ENCODE data around the gene XRCC3.
A peak's percentile ranks its signal among the peaks of the same experiment; 100 is the strongest.

XRCC3 gene

DNA sequence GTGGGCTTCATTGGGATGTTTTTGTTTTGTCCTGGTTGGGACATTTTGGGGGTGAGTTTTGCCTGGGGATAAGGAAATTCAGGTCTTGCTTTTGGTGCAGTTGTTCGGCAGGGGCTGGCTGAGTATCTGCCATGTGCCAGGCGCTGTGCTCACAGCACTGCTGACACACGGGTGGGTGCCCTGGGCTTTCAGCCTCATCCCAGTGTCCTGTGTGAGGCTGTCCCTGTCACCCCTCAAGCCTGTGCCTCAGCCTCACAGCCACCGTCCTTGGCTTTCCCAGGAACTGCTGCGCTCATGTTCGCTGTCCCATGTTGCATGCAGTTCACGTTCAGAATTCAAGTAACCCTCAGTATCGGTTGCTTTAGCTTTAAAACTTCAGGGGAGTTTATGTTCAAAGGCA, 24.9 kb downstream of the XRCC3 start:
- no peak for DNase-seq

DNA sequence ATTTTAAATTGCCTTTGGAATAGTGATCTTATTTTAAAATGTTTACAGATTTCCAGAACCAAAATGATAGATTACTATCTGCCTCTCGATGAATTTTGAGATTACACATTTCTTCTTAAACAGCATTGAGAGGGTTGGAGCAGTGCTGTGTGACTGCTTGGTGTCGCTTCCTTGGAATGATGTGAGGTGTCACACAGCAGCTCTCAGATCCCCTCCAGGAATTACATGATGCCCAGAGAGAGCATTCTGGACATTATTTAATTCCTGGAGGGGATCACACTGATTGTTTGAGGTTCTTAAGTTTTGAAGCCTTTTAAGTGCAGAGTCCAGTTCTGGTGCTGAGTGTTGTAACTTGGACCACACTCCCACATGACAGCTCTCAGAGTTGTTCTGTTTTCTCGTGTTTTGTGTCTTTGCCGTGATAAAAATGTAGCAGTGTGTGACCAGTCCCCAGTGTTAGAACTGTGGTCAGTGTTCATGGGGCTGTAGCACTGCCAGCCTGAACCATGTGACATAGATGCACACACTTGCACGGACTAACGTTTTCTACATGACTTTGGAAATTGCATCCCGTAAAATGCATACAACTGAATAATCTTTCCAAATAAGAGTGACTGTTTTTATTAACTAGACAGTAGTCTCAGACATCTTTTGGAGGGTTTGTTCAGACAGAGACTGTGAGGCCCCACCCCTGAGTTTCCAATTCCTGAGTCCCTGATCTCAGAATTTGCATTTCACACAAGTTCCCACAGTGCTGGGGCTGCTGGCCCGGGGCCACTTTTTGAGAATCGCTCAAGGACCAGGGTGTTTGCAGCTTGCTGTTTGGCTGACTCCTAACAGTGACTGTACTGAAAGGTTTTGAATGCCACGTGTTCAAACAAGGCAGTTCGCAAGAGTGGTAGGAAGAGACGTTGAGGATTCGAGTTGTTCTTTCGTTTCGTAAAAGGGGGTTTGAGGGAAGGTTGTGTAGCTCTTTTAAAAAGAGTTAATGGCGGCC, 26.0 kb downstream of the XRCC3 start:
- DNase-seq: peak; percentile 59

DNA sequence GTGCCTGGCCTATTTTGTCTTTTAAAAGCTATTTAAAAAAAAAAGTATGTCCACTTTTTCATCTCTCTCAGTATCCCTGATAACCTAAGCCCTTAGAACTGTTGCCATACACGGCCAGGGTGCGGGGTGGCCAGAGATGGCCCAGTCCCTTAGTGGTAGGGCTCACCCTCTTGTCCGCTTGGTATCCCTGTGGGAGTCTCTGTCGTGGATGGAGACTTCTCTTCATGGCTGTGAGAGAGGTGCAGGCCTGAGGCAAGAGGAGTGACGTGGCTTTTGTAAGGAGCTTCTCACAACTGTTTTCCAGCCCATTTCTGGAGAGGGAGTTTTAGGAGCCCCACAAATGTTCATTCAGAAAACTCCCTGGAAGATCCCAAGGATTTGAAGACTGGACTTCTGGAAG, 26.8 kb downstream of the XRCC3 start:
- DNase-seq: no peak

DNA sequence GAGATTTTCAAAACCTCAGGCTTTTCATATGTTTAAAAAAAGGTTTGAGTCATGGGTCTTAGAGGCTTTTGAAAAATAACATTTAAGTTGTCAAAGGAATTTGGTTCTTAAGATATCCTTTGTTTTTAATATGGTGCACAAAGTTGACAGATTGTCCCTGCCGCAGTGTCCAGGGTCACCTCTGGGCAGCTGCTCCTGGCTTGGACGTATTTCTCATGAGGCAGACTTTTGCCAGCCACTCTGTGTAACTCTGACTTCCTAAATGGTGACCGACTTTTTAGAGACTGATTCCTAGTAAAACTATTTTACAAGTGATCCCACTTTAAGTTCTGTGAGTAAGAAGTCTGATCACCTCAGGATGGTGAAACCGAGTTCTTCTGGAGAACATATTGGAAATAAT, 27.5 kb downstream of the XRCC3 start:
- no peak for DNase-seq

DNA sequence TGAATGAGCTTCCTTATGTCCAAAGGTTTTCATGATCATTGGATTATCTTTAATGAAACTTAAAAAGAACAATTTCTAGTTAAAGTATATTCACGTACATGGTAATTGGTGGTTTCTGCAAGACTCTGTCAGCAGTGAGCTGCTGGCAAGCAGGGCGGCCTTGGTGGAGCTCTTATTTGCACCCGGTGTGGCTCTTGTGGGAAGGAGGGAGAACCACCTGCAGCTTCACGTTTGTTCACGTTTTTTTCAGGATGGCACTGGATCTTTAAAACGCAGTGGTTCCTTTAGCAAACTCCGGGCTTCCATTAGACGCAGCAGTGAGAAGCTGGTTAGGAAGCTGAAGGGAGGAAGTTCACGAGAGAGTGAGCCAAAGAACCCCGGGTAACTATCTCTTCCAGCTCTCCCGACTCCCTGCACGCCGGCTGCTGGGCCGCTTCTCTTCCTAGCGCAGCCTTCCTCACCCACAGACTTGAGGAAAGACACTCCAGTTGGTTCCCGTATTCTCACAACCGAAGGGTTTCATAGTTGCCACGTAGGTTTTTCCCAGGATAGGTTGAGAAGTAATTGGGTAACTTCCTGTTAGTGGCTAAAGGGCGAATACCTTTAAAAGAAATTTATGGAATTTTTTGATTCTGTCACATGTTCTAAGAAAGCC, 28.3 kb downstream of the XRCC3 start:
- DNase-seq: no peak

DNA sequence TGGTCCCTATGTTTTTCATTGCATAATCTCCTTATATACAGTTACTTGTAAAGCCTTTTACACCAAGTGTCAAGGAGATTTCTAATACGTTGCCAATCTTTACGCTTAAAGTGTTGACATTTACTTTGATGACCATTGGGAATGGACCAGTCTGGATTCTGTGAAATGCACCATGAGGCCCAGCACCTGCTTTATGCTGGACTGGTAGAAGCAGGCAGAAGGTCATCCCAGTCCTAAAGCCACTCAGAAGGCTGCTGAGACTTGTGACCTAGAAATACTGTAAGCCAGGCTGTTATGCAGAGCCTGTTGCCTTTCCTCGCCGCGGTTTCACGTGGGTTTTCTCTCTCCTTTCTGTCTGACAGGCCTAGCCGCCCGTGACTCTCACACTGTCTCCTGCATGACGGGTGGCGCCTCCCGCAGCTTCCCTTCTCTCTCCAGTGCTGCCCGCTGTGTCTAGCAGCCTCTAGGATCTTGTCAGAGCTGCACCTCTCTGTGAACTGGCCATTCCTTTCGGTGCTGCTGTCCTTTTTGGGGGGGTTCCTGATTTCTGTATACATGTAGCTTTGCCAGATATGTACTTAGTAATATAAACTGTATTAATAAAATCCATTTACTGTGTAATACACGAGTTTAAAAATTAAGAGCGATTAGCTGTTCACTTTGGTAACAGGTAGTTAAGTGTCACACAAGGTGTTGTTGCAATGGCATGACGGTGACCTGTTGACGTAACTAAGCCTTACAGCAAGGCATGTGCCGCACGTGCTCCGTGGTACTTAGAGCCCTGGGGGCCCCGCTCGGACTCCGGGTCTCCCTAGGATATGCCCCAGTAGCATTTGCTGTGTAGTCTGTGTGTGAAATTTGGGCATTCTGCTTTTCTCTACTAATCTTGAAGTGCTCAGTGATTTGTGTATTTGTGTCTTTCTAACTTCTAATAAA, 29.7 kb downstream of the XRCC3 start:
- no peak for DNase-seq

DNA sequence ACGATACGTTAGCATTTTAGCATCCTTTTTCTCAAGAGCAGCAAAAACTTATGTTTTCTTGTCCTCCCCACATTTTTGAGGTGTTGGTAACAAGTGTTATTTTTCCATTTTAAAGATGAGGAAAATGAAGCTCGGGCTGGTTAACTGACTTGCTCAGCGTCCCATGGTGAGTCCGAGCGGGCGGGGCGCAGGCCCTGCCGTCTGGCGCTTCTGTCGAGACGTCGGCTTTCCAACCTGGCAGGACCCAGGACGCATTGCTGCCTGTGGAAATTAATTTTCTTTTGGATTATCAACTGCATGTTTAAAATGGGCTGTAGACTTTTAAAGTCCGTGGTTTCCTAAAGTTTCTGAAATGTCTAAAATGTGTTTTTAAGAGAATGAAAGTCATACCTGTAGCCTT, 30.4 kb downstream of the XRCC3 start:
- no peak for DNase-seq

DNA sequence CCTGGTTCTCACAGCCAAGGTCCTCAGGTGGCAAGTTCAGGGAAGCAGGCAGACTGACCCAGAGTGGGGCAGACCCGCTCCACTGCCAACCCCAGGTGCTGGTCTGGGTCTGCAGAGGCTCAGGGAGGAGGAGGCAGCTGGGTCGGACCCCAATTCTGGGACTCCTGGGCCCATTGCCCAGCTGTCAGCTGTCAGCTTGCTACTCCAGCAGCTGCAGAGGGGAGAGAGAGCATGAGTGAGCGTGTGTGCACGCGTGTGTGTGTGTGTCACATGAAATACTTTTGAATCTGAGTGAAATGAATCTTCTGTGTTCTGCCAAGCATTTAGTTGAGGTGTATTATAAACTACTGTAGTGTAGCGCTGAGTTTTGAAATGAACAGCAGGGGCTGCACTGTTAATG, 30.8 kb downstream of the XRCC3 start:
- DNase-seq: no peak

DNA sequence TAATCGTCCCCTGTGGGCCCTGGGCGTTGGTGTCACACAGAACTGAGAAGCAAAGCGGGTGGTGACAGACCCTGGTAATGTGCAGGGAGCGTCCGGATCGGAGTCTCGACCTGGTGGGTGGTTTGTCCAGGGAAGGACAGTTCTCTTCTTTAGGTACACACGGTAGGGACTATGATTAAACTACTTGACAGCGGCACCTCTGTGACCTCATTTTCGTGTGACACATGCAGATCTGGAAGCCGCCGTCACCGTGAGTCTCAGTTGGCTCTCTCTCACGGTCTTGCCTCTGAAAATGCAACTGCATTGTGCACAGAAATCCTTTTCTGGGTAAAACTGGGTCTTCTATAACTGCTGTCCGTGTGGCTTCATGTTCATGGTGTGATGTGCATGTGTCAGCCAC, 32.1 kb downstream of the XRCC3 start:
- no peak for DNase-seq

DNA sequence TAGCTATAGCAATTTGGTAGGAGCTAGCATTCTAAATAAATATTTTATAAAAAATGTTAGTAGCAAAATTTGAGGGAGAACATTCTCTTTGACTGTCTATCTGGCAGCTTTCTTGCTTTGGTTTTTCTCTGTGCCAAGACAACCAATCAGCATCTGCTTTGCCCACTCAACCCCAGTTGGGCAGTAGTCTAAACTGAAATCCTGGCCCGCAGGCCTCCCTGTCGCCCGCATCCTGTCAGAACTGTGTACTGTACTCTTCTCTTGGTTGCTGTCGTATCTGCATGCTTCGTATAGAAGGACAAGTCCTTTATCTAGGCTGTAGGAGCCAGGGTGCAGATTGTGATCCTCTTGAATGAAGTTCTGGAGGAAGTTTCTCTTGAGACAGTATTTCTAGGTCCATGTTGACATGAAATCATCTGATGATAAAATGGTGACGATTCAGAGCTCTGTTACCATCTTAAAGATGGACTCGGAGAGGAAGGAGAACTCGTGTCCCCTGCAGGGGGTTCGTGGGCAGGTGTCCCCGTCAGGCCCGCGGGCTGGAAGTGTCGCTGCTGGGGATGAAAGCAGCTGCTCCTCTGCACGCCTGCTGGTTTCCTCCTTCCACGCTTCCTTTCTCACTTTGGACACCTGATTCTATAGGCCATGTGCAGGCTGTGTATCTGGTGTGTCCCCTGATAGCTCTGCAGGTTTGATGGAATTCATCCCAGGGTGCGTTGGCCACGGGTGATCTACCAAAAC, 34.6 kb downstream of the XRCC3 start:
- no peak for DNase-seq

DNA sequence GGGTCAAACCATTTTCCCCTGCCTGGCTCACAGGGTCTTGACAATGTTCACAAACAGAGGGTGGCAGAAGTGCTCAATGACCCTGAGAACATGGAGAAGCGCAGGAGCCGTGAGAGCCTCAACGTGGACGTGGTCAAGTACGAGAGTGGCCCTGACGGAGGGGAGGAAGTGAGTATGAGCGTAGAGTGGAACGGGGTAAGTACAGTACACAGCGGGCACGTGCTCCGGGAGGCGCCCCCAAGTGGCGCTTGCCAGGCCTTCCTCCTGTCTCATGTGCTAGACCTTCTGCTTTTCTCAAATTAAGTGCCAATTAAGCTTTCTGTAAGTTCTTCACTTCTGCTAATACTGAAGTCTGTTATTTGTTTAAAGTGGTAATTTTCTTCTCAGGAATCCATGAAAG, 35.9 kb downstream of the XRCC3 start:
- DNase-seq: no peak

DNA sequence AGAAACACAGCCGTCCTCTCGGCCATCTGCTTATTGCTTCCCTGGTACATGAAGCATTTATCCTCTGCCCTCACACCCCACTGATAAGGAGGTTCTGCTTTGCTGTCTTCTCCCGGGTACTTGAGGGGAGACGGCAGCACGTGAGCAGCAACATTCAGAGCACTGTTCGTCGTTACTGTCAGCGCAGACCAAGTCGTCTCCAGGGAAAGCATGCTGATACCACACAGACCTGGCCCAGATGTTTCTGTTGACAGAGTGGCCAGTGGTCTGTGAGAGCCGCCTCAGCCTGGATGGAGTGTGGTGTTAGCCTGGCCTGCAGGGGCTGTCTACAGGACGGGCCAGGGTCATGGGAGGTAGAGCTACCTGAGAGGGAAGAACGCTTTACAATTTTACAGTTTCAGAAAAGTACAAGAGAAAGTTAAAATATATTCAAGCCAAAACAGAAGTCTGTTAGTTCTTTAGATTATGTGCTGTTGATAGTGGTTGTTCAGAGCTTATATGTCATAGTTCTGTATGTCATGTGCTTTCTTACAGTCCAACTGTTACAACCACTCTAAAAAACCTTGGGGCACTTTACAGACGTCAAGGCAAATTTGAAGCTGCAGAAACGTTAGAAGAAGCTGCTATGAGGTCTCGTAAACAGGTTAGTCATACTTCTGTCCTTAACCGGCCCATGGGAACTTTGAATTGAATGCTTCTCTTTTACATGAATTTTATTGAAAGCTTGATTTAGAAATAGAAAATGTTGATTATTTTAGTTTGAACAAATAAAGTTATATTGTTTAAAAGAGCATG, 38.2 kb downstream of the XRCC3 start:
- no peak for DNase-seq

DNA sequence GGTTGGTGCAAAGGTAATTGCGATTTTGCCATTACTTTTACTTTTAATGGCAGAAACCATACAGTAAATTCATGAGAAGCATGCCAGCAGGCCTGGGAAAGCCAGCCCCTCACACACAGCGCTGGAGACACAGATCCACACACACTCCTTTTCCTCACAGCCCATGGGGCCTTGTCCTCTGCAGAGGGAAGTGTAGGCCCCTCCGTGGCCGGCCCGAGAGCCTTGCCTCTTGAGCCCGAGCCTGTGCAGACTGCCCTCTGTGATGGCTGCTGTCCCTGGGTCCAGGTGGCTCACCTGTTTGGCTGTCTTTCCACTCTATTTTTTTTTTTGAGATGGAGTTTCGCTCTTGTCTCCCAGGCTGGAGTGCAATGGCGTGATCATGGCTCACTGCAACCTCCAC, 39.3 kb downstream of the XRCC3 start:
- no peak for DNase-seq

DNA sequence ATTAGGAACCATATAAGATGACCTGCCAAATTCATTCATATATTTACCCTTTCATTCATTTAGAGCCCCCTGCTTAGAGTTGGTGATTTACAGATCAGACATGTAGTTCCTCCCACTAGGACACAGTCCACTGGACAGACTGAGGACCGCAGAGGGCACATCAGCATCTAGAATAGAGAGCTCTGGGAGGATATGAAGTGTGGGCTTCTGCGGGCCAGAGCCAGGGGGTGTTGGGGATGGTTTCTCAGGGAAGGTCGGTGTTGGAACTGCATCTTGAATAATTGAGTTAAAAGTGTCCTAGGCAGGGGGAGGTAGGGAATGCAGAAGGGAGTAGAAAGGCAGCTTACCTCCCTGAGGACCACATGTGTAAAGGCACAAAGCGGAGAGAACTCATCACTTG, 43.3 kb downstream of the XRCC3 start:
- DNase-seq: no peak

DNA sequence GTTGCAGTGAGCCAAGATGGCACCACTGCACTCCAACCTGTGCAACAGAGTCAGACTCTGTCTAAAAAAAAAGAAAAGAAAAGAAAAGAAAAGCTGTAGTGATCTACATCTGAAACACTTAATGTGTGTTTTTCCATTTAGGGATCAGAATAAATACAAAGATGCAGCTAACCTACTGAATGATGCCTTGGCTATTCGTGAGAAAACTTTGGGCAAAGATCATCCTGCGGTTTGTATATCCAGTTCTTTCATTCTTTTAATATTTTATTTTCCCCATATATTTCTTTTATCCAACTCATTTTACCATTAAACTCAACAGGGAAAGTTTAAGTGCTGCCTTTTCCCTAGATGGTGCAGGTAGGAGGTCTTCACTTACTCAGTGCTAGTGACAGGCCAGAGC, 45.9 kb downstream of the XRCC3 start:
- DNase-seq: no peak

DNA sequence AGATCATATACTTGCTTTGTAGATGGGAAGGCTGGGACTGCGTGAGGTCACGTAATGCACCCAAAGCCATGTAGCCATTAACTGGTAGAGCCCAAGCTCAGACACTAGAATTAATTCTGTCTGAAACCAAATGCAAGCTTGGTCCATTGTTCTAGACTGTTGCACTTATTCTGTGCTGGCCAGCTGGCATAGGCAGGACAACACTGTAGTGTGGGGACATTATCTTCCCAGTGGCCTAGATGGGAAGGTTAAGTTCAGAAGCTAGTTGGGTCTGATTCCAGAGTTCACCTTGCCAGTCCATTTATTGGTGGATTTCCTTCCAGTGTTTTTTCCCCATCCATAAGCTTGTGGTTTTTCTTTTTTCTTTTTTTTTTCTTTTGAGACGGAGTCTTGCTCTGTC, 47.1 kb downstream of the XRCC3 start:
- DNase-seq: no peak

DNA sequence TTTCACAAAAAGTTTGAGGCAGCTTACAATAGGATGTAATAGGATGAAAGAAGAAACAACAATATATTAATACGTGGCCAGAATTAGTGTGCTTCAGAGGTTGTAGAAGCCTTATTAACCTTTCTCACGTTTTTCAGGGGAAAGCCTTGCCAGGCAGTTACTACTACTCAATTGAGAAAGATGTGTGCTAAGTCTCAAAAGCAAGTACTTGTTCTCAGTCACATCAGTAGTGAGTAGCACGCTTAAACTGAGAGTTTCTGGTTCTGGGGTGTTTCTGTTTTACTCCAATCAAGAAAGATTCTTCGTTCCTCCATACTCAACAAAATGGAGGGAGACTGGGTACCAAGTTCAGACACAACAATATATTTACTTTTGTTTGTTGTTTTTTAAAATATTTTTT, 47.6 kb downstream of the XRCC3 start:
- DNase-seq: no peak

DNA sequence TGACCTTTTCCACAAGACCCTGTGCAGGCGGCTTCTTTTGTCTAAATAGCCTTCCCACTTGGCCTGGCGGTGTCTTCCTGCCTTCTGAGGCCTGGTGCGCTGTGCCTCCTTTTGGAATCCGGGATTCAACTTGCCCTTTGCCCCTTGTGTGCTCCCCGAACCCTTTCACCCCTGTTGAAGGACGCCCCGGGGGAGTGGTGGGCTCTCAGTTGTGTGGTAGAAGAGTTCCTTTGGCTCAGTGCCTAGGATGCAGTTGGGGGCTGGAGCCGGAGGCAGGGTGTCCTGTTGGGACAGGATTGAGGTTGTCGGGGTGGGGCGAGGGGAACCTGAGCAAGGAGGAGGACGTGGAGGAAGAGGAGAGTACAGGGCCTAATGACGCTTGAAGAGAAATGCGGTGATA, 51.7 kb downstream of the XRCC3 start:
- DNase-seq: no peak

DNA sequence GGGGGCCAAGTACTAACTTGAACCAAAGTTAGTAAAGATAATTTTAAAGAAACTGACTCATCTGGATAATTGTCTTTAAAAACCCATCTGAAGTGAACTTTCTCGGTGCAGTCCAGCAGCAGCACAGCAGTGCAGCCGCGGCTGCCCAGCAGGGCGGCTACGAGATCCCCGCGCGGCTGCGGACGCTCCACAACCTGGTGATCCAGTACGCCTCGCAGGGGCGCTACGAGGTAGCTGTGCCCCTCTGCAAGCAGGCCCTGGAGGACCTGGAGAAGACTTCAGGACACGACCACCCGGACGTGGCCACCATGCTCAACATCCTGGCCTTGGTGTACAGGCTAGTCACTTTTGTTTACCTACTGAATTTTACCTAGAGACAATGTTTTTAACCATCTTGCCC, 52.7 kb downstream of the XRCC3 start:
- no peak for DNase-seq

DNA sequence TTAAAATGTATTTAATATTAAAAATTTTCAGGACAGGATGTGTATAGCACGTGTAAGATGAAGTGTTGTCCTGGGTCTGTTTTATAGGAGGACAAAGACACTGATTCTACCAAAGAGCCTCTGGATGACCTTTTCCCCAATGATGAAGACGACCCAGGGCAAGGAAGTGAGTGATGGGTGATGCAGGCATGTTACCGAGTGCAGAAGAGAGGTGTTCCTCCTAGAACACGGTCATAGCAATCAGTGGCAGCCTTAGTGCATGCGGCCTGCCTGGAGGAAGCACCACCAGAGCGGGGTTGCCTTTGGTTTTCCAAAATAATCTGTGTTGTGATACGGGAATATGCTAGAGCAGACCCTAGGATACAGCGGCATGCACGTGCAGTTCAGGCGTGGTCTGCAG, 53.2 kb downstream of the XRCC3 start:
- DNase-seq: no peak

DNA sequence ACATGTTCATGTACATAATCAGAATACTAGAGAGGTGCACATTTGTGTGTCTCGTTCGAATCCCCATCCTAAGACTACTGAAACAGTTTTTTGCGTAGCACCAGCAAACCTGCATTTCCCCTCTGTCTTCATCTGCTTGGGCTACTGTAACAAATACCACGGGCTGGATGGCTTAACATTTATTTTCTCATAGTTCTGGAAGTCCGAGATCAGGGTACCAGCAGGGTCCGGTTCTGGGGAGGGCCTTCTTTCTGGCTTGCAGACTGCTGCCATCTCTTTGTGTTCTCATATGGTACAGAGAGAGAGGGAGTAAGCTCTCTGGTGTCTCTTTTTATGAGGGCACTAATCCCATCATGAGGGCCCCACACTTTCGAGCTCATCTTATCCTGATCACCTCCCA, 55.6 kb downstream of the XRCC3 start:
- DNase-seq: no peak

DNA sequence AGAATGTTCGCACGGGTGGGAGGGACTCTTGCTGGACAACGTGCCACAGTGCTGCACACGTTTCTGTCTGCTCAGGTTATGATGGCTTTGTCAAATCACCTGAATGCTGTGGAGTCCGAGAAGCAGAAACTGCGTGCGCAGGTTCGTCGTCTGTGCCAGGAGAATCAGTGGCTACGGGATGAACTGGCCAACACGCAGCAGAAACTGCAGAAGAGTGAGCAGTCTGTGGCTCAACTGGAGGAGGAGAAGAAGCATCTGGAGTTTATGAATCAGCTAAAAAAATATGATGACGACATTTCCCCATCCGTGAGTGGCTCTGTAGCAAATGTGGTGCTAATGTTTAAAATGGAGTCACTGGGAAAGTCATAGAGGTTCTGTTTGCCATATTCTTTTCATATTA, 57.8 kb downstream of the XRCC3 start:
- DNase-seq: no peak
